T-cell (primary cell): ENCODE data around the gene OSBP2. TPM values are rescaled to one million over a fixed set of nuclear protein-coding genes. Genes with fewer than 3 reads are reported as not detected.

ENCODE experiments used
- ATAC-seq, 4 experiments: fragments of 200-7000 bp in 3 of 4; fragments of 150-1000 bp in 1 of 4; cut with Tn5 transposase; replicated peaks in 1 of 4; 1 replicate in 3 of 4; 2 replicates in 1 of 4; pipeline ENCODE4 v1.10.0; 2021; ENCODE audit warnings: moderate library complexity in 3 of 4, mild to moderate bottlenecking in 2 of 4, moderate number of reproducible peaks in 1 of 4
- CTCF ChIA-PET, 2 donors: fragments of 300-600 bp; sonication (Branson Sonifier 250); formaldehyde crosslinking; loops; one replicate each; lab custom pipeline; 2022; ENCODE audit warnings: antibody characterized with exemption in 2 of 2; lab: Charles Lee
- POLR2A ChIA-PET, 2 donors: fragments of 300-600 bp; sonication (Branson Sonifier 250); formaldehyde crosslinking; loops; one replicate each; lab custom pipeline; 2022; ENCODE audit warnings: antibody characterized with exemption in 2 of 2; lab: Charles Lee
- DNase-seq, 35 experiments: peaks; one replicate each; pipeline versions ENCODE4 v3.0.0 to v3.0.0-alpha.2; 2013 to 2023
- H3K27ac ChIP-seq: one replicate; pipeline ENCODE4 v1.5.1; 2013; ENCODE audit warnings: low read length
- H3K27me3 ChIP-seq, 2 experiments: replicated peaks in 1 of 2; 1 replicate in 1 of 2; 2 replicates in 1 of 2; pipeline versions ENCODE4 v1.6.1 to v1.7.0; 2013; ENCODE audit warnings: low read length in 1 of 2, mixed read lengths in 1 of 2; ENCODE audit not compliant: control insufficient read depth in 2 of 2, insufficient read depth in 2 of 2; ENCODE audit errors: extremely low read depth in 1 of 2
- H3K36me3 ChIP-seq, 2 donors: 1 replicate in 1 of 2; 2 replicates in 1 of 2; pipeline versions ENCODE4 v1.6.1 to v1.7.0; 2013; ENCODE audit warnings: low read length in 1 of 2; ENCODE audit not compliant: control insufficient read depth in 2 of 2, insufficient read depth in 1 of 2; ENCODE audit errors: extremely low read depth in 1 of 2
- H3K4me1 ChIP-seq, 2 experiments: 1 replicate in 1 of 2; 2 replicates in 1 of 2; pipeline versions ENCODE4 v1.6.1 to v1.7.0; 2013; ENCODE audit warnings: low read length in 2 of 2, mixed read lengths in 1 of 2; ENCODE audit not compliant: insufficient read depth in 2 of 2, control insufficient read depth in 1 of 2; ENCODE audit errors: extremely low read depth in 1 of 2
- H3K4me3 ChIP-seq, 2 donors: 1 replicate in 1 of 2; 2 replicates in 1 of 2; pipeline versions ENCODE4 v1.5.1 to v1.7.0; 2013; ENCODE audit warnings: mild to moderate bottlenecking in 2 of 2, low read length in 1 of 2, moderate library complexity in 1 of 2; ENCODE audit not compliant: control insufficient read depth in 1 of 2; ENCODE audit errors: extremely low read depth in 1 of 2
- H3K9me3 ChIP-seq: 2 replicates; pipeline ENCODE4 v1.7.0; 2013
- H3K27ac Mint-ChIP-seq, 2 donors: one replicate each; pipeline ENCODE4 v1.8.0; 2020 to 2021; ENCODE audit warnings: mild to moderate bottlenecking in 2 of 2, mixed read lengths in 2 of 2
- H3K27me3 Mint-ChIP-seq, 2 donors: one replicate each; pipeline ENCODE4 v1.8.0; 2021 to 2022; ENCODE audit warnings: mixed read lengths in 2 of 2
- H3K36me3 Mint-ChIP-seq: one replicate; pipeline ENCODE4 v1.8.0; 2021; ENCODE audit warnings: mixed read lengths
- H3K4me1 Mint-ChIP-seq, 3 donors: one replicate each; pipeline ENCODE4 v1.8.0; 2020 to 2022; ENCODE audit warnings: mixed read lengths in 3 of 3, mild to moderate bottlenecking in 1 of 3
- H3K4me3 Mint-ChIP-seq, 3 donors: one replicate each; pipeline ENCODE4 v1.8.0; 2020 to 2022; ENCODE audit warnings: mild to moderate bottlenecking in 3 of 3, mixed read lengths in 3 of 3, moderate library complexity in 3 of 3
- H3K9me3 Mint-ChIP-seq, 3 donors: one replicate each; pipeline ENCODE4 v1.8.0; 2020 to 2022; ENCODE audit warnings: mixed read lengths in 3 of 3
- WGBS: methylation state at CpG from one replicate; pipeline ENCODE4 v1.1.5; 2013; ENCODE audit warnings: missing lambda C conversion rate; ENCODE audit not compliant: insufficient coverage; 5-methylcytosine and 5-hydroxymethylcytosine counted together
- total RNA-seq, 35 experiments: library from RNA in 6 of 35; stranded (reverse) in 6 of 35; fragments of 120-200 nt in 1 of 35; gene quantifications; one replicate each; pipeline versions ENCODE4 v1.2.1 to v1.2.4 and lab custom pipeline; 2013 to 2026

OSBP2 gene
- total RNA-seq, 5 donors from 2014 or later (not counting 1 experiment from before 2014, with no cell fraction given): 1.6 to 2.8 (median 2.1) TPM

DNA sequence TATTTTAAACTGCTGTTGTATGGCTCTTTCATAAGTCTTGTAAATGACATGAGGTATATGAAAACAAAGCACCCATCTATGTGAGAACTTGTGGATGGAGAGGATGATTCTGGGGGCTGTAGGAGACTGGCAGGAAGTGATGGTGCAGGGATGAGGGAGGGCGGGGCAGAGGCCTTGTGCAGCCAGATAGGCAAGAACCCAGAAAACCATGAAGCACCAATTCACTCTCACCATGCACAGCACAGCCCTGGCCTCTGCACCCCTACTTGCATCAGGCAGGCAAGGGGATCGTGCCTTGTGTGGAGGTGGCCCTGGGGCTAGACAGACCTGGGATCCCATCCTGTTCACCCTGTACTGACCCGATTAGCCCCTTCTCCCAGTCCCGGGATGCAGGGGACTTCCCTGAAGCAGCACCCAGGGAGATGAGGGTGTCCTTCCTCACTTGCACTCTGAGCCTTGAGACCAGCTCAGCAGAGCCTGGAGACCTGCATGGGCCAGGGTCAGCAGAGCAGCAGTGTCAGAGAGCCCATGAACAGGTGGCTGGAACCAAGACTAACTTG is 188.4 kb downstream of the OSBP2 start:
- DNase-seq (no peak), ATAC-seq (no peak)
- no peaks in the 10 kb centered on the region for H3K9me3 ChIP-seq
- no peaks in the 10 kb centered on the region for H3K4me1 ChIP-seq
- no peak overlapping the region for H3K27ac ChIP-seq
- POLR2A ChIA-PET: no interaction called here
- CTCF ChIA-PET: no interaction called here
- Mint-ChIP-seq H3K27me3 (no peaks in the 10 kb centered on the region), H3K4me1 (no peaks in the 10 kb centered on the region), H3K9me3 (no peaks in the 10 kb centered on the region), H3K27ac (no peak overlapping the region), H3K36me3 (no peaks in the 10 kb centered on the region), H3K4me3 (no peak overlapping the region)
- WGBS: 81% methylated on average over 2 of the region's 4 CpGs
- no peak overlapping the region for H3K4me3 ChIP-seq
- H3K36me3 ChIP-seq: no peaks in the 10 kb centered on the region
- H3K27me3 ChIP-seq: peaks cover 0 to 5% of the 10 kb centered on the region in 2 experiments

- Mint-ChIP-seq H3K27ac (no peak overlapping the region), H3K36me3 (no peaks in the 10 kb centered on the region), H3K27me3 (no peaks in the 10 kb centered on the region), H3K4me3 (no peak overlapping the region), H3K9me3 (no peaks in the 10 kb centered on the region), H3K4me1 (no peaks in the 10 kb centered on the region)
- Histone ChIP-seq H3K27ac (no peak overlapping the region), H3K9me3 (no peaks in the 10 kb centered on the region), H3K4me3 (no peak overlapping the region), H3K27me3 (peaks cover 0 to 5% of the 10 kb centered on the region in 2 experiments), H3K36me3 (no peaks in the 10 kb centered on the region), H3K4me1 (no peaks in the 10 kb centered on the region)
- CTCF ChIA-PET: no interaction called here
- POLR2A ChIA-PET: no interaction called here
- DNase-seq: no peak
- 82% methylated on average over 4 of the region's 7 CpGs for WGBS
- ATAC-seq: no peak
These were observed 189.0 kb downstream of the OSBP2 start for GRCh38 chr22:30883586-30884145.

DNA sequence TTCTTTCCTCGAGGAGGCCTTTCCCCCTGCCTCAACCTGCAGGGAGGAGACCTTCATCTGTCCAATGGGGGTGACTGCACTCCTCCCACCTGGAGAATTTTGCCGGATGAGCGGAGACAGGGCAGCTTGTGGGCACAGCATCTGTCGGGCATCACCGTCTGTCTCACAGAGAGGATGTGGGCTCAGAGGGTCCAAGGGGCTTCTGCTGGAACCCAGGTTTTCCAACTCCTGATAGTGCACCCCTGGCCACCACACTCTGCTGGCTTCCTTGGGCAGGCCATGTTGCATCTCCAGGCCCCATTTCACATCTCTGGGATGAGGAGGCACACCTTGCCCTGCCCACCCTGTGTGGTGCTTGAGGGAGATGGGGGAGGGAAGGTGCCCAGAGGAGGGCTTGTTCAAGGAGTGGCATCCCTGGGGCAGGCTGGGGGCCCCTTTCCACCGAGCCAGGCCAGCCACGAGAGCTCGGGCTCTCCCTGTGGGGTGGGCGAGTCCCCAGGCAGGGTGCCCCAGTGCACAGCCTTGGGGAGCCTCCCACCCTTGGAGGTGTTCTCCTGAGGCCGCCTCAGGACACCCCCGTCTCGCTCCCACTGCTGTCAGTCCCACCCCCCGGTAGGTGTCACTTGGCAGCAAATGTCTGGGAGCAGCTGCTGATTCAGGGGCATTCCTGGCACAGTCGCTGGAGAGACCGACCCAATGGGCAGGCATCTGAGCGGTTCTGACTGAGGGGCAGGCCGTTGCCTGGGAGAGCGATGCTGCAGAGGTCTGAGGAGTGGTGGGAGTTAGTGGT is 189.7 kb downstream of the OSBP2 start:
- CTCF ChIA-PET: no interaction called here
- no peaks in the 10 kb centered on the region for H3K9me3 ChIP-seq
- no peak for DNase-seq
- H3K36me3 ChIP-seq: peaks cover 0 to 2% of the 10 kb centered on the region in 2 donors
- no peaks in the 10 kb centered on the region for H3K4me1 ChIP-seq
- ATAC-seq: no peak
- POLR2A ChIA-PET: no interaction called here
- H3K27me3 ChIP-seq: peaks cover 0 to 5% of the 10 kb centered on the region in 2 experiments
- H3K27me3 Mint-ChIP-seq: no peaks in the 10 kb centered on the region
- H3K27ac Mint-ChIP-seq: no peak overlapping the region
- WGBS: 92% methylated on average over 13 of the region's 18 CpGs
- no peak overlapping the region for H3K4me3 Mint-ChIP-seq
- peaks cover 3% of the 10 kb centered on the region for H3K36me3 Mint-ChIP-seq
- no peak overlapping the region for H3K4me3 ChIP-seq
- no peaks in the 10 kb centered on the region for H3K4me1 Mint-ChIP-seq
- no peak overlapping the region for H3K27ac ChIP-seq
- H3K9me3 Mint-ChIP-seq: no peaks in the 10 kb centered on the region

DNA sequence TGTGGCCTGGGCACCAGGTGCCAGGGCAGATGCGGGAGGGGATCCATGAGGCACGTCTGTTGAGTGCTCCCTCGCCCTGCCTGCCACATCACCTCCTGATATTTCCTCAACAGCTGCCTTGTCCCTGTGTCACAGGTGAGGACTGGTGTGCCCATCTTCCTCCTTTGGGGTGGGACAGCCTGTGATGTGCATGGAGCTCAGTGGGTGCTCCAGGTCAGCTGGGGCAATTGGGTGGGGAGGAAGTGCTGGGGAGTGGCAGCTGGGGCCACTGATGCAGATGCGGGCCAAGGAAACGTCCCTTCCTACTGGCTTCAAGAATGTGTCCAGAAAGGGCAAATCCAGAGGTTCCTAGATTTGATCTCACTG is 190.3 kb downstream of the OSBP2 start:
- Mint-ChIP-seq H3K27ac (no peak overlapping the region), H3K27me3 (no peaks in the 10 kb centered on the region), H3K9me3 (no peaks in the 10 kb centered on the region), H3K4me1 (no peaks in the 10 kb centered on the region), H3K36me3 (peaks cover 3% of the 10 kb centered on the region), H3K4me3 (no peak overlapping the region)
- CTCF ChIA-PET: no interaction called here
- Histone ChIP-seq H3K9me3 (no peaks in the 10 kb centered on the region), H3K27ac (no peak overlapping the region), H3K4me3 (no peak overlapping the region), H3K4me1 (no peaks in the 10 kb centered on the region), H3K27me3 (peaks cover 0 to 5% of the 10 kb centered on the region in 2 experiments), H3K36me3 (peaks cover 0 to 2% of the 10 kb centered on the region in 2 donors)
- ATAC-seq: no peak
- WGBS: 100% methylated on average over 2 of the region's 5 CpGs
- no peak for DNase-seq
- POLR2A ChIA-PET: no interaction called here

GRCh38 chr22:30885591-30885990 is 190.9 kb downstream of the OSBP2 start:
- Histone ChIP-seq H3K36me3 (peaks cover 0 to 2% of the 10 kb centered on the region in 2 donors), H3K4me3 (no peak overlapping the region), H3K4me1 (no peaks in the 10 kb centered on the region), H3K9me3 (no peaks in the 10 kb centered on the region), H3K27me3 (no peaks in the 10 kb centered on the region), H3K27ac (no peak overlapping the region)
- POLR2A ChIA-PET: no interaction called here
- DNase-seq (no peak), ATAC-seq (no peak)
- no peaks in the 10 kb centered on the region for H3K9me3 Mint-ChIP-seq
- no peak overlapping the region for H3K27ac Mint-ChIP-seq
- 79% methylated on average over 9 of the region's 9 CpGs for WGBS
- peaks cover 0 to 3% (median 0%) of the 10 kb centered on the region in 3 donors for H3K4me1 Mint-ChIP-seq
- H3K27me3 Mint-ChIP-seq: no peaks in the 10 kb centered on the region
- peaks cover 6% of the 10 kb centered on the region for H3K36me3 Mint-ChIP-seq
- no peak overlapping the region for H3K4me3 Mint-ChIP-seq
- CTCF ChIA-PET: no interaction called here

DNA sequence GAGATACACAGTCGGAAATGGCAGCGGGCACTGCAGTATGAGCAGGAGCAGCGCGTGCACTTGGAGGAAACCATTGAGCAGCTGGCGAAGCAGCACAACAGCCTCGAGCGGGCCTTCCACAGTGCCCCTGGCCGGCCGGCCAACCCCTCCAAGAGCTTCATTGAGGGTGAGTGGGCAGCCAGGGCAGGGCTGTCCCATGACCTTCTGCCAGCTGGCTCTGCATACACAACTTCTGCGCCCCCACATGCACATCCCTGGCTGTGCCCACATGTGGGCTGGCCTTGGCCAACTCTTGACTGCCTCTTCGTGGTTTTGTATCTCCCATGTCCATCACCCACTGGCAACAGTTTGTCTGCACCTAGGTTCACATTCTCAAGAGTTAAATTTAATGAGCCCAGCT is 192.8 kb downstream of the OSBP2 start:
- Mint-ChIP-seq H3K36me3 (peaks cover 6% of the 10 kb centered on the region), H3K4me3 (no peak overlapping the region), H3K9me3 (no peaks in the 10 kb centered on the region), H3K4me1 (peaks cover 7 to 11% (median 11%) of the 10 kb centered on the region in 3 donors), H3K27ac (no peak overlapping the region), H3K27me3 (no peaks in the 10 kb centered on the region)
- Histone ChIP-seq H3K4me3 (no peak overlapping the region), H3K36me3 (peaks cover 0 to 2% of the 10 kb centered on the region in 2 donors), H3K4me1 (peaks cover 0 to 6% of the 10 kb centered on the region in 2 experiments), H3K27ac (no peak overlapping the region), H3K9me3 (no peaks in the 10 kb centered on the region), H3K27me3 (no peaks in the 10 kb centered on the region)
- DNase-seq (no peak), ATAC-seq (no peak)
- ChIA-PET POLR2A (no interaction called here), CTCF (no interaction called here)
- 95% methylated on average over 10 of the region's 11 CpGs for WGBS
